ENCODE measurements around the gene OSBPL5.

OSBPL5 gene

GRCh38 chr11:3128356-3129180 lies 36.5 kb downstream of the OSBPL5 start (continued):
- TF ChIP-seq ZNF280D (tag by site-specific recombination; IDR thresholded peaks at IDR 0.05) (no peak), GLI4 (tag by site-specific recombination; IDR thresholded peaks at IDR 0.05) (no peak), ZBTB20 (tag by site-specific recombination; IDR thresholded peaks at IDR 0.05) (no peak), ZNF274 (IDR thresholded peaks at IDR 0.05; ENCODE audit: low read length) (no peak), ZNF274 (tag by site-specific recombination; IDR thresholded peaks at IDR 0.05; ENCODE audit: borderline replicate concordance) (no peak), ZNF548 (tag by site-specific recombination; IDR thresholded peaks at IDR 0.05) (no peak), ZNF555 (tag by site-specific recombination; conservative IDR thresholded peaks at IDR 0.05) (no peak), ZNF513 (tag by site-specific recombination; IDR thresholded peaks at IDR 0.05) (no peak)

- H3K4me1 ChIP-seq (ENCODE audit: control insufficient read depth, insufficient read depth, low read length), result no peaks in the 10 kb centered on the region
- H3K9me3 ChIP-seq (ENCODE audit: control insufficient read depth, insufficient read depth, low read depth, low read length), result no peaks in the 10 kb centered on the region
- peaks cover 0 to 31% of the 10 kb centered on the region in 2 experiments; a peak in 1 of 3 replicates for H3K36me3 ChIP-seq (ENCODE audit: control insufficient read depth in 2 of 2, insufficient read depth in 1 of 2, low read length in 2 of 2)
- no peak overlapping the region for H3K4me3 ChIP-seq (ENCODE audit: low read depth, low read length)
- TF ChIP-seq ZNF777 (tag by site-specific recombination; IDR thresholded peaks at IDR 0.05; ENCODE audit: borderline replicate concordance), result no peak
- peak; percentile 37; the same call in 1 of the 2 replicates for TF ChIP-seq ZFHX2 (tag by site-specific recombination; conservative IDR thresholded peaks at IDR 0.05)
- peak; percentile 39; the same call in 1 of the 2 replicates for TF ChIP-seq EGR2 (tag by site-specific recombination; IDR thresholded peaks at IDR 0.05; ENCODE audit: low read depth)
- no peak for TF ChIP-seq ZBTB7A (tag by site-specific recombination; IDR thresholded peaks at IDR 0.05; ENCODE audit: low read depth)
- TF ChIP-seq ELK4 (IDR thresholded peaks at IDR 0.05; ENCODE audit: borderline replicate concordance, low read depth, low read length), result no peak
- TF ChIP-seq ZNF837 (tag by site-specific recombination; IDR thresholded peaks at IDR 0.05), result no peak
- TF ChIP-seq ZNF623 (tag by site-specific recombination; IDR thresholded peaks at IDR 0.05), result no peak
- POLR2A ChIA-PET, result no interaction called here
- CTCF ChIA-PET, result interaction anchor here (0.5 to 0.6 kb wide), 3 partner anchors 11 to 84 kb away, joined by 3 read pairs; no protein-coding TSS in a partner anchor
- no peak overlapping the region for H3K27ac ChIP-seq (ENCODE audit: extremely low read depth, low read depth, low read length)
Measured at GRCh38 chr11:3127706-3128355, 37.3 kb downstream of the OSBPL5 start.

Measured in HEK293 (cell line).